Measurements from ENCODE around the gene RPS3.

- TF ChIP-seq CTCF (IDR thresholded peaks at IDR 0.05) = no peak
- TF ChIP-seq POLR2A (IDR thresholded peaks at IDR 0.05) = no peak
Measured at GRCh38 chr11:75439495-75440120, 40.3 kb downstream of the RPS3 start.
